Measurements from ENCODE around the gene PNCK. TPM values are rescaled to one million over a fixed set of nuclear protein-coding genes. Genes with fewer than 3 reads are reported as not detected.

Gene PNCK
- total RNA-seq, 1 donor from 2014 or later = 27.5 TPM

DNA sequence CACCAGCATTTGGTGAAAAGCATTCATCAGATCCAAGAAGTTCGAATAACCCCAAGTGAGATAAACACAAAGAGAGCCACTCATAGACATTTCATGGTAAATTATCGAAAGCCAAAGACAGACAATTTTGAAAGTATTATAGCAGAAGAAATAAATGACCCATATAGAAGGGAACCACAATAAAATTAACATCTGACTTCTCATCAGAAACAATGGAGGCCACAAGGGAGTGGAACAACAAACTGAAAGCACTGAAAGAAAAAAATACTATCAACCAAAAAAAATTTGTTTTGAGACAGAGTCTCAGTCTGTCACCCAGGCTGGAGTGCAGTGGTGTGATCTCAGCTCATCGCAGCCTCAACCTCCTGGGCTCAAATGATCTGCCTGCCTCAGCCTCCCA, 14.3 kb downstream of the PNCK start:
- DNase-seq = no peak

DNA sequence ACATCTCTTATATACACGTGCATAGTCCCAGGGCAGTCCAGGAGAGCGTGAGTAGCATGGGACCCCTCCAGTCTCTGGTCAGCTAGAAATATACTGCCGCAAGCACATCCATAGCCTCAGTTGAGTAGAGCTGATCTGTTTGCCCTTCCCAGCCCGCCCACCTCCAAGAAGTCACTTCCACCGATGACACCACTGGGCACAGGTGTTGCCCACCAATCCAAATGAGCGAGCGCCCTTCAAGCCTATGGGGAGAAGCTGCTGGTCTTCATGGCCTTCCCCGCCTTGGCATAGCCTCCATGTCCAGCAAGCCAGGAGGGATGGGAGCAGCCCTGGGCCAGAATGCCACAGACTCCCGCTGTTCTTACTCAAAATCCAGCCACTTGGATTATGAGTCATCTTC, 16.5 kb downstream of the PNCK start:
- DNase-seq = no peak

DNA sequence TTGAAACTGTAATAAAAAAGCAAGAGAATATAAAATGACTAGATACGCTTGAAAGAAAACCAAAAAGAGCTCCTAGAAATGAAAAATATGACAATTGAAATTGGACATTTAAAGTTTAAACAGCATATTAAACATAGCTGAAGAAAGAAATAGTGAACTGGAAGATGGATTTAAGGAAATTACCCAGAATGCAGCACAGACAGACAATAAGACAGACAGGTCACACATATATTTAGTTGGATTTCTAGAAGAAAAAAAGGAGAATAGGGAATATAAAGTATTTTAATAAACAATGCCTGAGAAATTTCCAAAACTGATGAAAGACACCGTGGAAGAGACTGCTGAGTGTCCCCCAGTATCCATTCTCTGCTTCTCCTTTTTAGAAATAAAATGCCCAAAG, 20.1 kb downstream of the PNCK start:
- DNase-seq = no peak

- no peak for DNase-seq
Measured at GRCh38 chrX:153651540-153652079, 22.0 kb downstream of the PNCK start.

DNA sequence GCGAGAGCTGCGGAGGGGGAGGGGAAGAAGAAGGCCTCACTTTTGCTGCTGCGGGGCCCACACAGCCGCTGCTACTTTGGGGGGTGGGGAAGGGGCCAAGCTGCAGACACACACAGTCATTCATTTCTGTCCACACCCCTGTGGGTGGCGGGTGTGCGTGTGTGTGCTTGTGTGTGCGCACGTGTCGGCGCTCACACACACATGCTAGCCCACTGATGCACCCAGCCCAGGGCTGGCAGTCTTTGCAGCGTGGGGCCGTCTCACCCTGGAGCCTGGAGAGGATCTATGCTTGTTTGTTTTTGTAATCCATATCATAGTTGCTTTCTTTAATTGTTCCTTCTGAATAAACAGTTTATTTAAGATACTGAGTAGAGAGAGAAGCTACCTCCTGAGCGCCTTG, 22.7 kb downstream of the PNCK start:
- DNase-seq = no peak

- no peak for DNase-seq
Measured at GRCh38 chrX:153649915-153650782, 23.5 kb downstream of the PNCK start.

- no peak for DNase-seq
Measured at GRCh38 chrX:153649178-153649914, 24.3 kb downstream of the PNCK start.

GRCh38 chrX:153648358-153649177, 25.0 kb downstream of the PNCK start:
- DNase-seq = no peak

GRCh38 chrX:153647461-153648357, 25.9 kb downstream of the PNCK start:
- no peak for DNase-seq

DNA sequence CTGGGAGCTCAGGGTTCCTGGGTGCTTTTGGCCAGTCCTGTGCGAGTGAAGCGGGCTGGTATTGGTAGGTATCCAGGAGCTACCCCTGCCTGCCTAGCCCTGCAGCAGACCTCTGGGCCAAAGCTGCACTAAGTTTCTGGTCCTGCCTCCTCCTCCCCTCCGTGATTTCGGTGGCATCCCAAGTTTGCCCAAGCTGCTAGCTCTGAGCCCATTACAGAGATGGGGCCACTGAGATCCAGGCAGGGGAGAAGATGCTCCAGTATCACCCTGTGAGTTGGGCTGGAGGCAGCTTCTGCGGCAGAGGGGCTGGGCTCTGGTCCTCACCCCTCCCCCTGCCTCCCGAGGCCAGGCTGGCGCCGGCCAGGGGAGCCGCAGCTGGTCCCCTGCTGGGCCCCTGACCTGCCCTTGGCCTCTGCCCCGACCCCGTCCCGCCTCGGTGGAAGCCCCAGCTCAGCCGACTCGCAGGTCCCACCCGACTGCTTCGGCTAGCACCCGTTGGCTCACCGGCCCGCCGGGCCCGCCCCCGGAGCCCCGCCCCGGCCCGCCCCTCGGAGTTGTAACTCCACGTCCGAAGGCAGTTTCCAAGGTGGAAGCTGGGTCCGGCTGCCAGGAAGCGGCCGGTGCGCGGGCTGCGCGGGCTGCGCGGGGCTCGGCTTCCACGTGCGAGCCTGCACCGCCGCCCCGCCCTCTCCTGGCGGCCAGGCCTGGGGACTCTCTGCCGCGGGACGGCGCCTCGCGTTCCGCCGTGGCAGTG, 26.8 kb downstream of the PNCK start, which contains the start of gene DUSP9:
Gene DUSP9, plus strand, starts transcription at position 584 of the 754 bp plus-strand sequence. CDS start 751 bp downstream, outside the sequence.
- no peak for DNase-seq

DNA sequence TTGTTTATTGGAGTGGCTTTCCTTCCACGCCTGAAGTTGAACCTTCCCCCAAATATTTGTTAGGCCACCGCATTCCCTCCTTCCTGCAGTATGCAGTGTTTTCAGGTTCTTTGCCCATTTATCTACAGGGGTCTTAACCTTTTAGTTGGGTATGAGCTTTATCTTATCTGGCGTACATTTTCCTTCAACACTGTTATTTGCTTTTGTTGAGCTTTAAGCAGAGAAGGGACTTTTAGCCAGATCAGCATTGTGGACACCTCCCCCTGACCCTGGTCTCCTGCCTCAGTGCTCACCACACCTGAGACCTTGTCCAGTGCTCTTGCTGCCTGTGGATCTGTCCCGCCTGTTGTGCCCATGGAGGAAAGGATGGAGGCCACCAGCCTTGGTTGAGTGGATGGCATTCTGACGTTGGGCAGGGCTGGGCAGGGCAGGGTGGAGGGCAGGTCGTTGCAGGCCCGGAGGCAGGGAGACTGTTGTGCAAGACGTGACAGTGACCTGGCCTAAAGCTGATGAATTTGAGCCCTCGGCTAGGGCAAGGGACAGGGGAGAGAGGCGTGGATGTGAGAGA, 27.6 kb downstream of the PNCK start:
- no peak for DNase-seq

- no peak for DNase-seq
Measured at GRCh38 chrX:153645151-153645550, 28.5 kb downstream of the PNCK start.

GRCh38 chrX:153644356-153645125, 29.1 kb downstream of the PNCK start:
- DNase-seq = no peak

DNA sequence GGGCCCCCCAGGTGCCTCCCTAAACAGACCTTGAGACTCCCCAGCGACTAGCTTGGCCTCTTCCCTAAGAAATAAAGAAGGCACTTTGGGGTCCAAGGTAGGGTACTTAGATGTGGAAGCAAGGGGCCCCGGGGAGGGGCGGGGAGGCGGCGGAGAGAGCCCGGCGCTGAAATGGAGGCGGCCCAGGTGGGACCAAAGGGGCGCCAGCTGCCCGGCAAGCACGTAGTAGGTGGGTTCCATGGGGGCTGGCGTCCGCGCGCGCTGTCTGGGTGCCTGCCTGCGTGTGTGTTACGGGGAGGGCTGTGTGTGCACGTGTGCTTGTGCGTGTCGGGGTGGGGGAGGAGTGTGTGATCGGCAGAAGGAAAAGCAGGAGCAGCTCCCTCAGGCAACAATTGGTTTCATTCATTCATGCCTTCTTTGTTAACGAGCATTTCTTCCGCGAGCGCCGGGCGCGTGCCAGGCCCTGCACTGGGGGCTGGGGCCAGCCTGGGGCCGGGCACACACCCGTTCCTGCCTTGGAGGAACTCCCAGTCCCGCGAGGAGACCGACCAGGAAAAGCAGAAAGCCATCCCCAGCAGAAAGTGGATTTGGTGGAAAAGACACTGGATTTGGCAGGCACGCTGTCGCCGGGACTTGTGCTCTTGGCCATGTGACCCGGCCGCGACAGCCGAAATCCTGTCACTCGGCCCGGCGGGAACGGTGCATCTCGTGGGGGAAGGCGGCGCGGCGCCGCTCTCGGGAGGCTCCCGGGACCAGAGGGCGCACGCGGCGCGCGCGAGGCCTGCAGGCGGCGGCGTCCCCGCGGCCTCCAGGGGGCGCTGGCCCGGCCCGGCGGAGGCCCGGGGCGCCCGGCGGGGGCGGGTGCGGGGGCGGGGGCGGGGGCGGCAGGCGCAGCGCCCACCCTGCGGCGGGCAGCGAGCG, 29.9 kb downstream of the PNCK start:
- DNase-seq = no peak

DNA sequence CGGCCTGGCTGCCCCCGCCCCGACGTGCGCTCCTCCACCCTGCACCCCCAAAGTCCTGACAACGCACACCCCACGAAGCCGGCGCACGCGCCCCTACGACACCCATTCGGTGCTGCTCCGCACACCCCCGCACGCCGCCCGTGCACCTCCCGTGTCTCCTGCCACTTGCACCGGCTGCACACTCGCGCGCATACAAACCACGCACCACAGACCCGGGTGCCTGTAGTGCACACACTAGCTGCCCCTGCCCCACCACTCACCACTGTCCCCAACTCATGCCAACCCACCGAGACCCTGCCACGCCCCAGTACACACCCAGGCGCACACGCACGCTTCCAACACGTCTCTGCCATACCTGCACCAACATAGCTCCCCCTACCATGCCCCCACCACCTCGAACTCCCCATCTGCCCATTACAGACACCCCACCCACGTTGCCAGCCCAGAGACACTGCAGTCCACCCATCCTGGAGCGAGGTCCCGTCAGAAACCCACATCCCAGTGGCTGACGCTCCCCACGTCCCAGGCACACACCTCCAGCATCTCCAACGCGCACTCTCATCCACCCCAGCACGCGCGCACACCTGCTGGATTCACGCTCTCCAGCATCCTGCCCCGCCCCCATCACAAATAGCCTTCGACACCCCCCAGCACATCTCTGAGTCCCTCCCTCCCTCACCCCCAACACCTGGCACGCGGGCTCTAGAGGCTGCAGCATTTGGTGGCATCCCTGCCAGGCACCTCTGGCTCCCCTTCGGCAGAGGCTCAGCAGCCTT, 30.8 kb downstream of the PNCK start:
- no peak for DNase-seq

GRCh38 chrX:153642051-153642654, 31.5 kb downstream of the PNCK start:
- no peak for DNase-seq

- DNase-seq = no peak
Measured at GRCh38 chrX:153641627-153642026, 32.0 kb downstream of the PNCK start.
